ENCODE measurements around the gene TRUB2. TPM values are rescaled to one million over a fixed set of nuclear protein-coding genes. Genes with fewer than 3 reads are reported as not detected.

TRUB2 gene
- total RNA-seq, 1 donor from 2014 or later: 10.2 TPM

DNA sequence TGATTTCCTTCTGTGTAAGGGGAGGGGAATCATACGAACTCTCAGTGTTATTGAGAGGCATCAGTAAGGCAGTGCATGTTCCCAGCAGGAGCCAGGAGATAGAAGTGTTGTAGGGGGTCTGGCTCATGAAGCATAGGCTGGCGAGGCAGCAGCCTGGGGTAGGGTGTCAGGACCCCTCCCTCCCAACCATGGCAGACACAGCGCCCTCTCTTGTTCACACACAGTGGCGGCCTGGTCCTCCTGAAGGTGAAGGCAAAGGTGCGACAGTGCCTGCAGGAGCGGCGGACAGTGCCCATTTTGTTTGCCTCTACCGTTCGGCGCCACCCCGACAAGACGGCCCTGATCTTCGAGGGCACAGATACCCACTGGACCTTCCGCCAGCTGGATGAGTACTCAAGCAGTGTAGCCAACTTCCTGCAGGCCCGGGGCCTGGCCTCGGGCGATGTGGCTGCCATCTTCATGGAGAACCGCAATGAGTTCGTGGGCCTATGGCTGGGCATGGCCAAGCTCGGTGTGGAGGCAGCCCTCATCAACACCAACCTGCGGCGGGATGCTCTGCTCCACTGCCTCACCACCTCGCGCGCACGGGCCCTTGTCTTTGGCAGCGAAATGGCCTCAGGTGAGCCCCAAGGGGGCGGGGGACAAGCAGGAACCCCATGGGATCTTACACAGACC, 22.8 kb upstream of the TRUB2 start:
- intact Hi-C loops (cut with DNase I): no loop called here
- H3K36me3 ChIP-seq: peaks cover 70 to 72% of the 10 kb centered on the region in 2 donors

DNA sequence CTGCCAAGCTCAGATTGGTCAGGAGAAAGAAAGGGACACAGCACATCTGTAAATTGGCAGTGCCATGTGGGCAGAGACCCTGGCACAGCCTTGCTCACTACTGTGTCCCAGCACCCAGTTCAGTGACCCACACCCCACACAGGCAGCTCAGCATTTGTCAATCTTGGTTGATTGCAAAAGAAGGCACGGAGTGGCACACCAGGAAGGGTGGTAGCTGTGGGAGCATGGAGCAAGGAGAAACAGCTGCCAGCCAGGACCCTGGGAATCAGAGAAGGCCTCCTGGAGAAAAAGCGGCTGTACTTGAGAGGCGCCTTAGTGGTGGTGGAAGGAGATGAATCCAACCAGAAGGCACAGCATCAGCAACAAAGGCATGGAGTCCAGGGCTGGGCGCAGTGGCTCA, 21.6 kb upstream of the TRUB2 start:
- intact Hi-C loops (cut with DNase I): no loop called here

More for the DNA sequence above, 22.8 kb upstream of the TRUB2 start:
- H3K9me3 ChIP-seq: no peaks in the 10 kb centered on the region
- no peaks in the 10 kb centered on the region for H3K27me3 ChIP-seq
- H3K27ac ChIP-seq: no peak overlapping the region
- DNase-seq (ENCODE audit: low spot score in 2 of 2): no peak
- TF ChIP-seq, protein P1, sequence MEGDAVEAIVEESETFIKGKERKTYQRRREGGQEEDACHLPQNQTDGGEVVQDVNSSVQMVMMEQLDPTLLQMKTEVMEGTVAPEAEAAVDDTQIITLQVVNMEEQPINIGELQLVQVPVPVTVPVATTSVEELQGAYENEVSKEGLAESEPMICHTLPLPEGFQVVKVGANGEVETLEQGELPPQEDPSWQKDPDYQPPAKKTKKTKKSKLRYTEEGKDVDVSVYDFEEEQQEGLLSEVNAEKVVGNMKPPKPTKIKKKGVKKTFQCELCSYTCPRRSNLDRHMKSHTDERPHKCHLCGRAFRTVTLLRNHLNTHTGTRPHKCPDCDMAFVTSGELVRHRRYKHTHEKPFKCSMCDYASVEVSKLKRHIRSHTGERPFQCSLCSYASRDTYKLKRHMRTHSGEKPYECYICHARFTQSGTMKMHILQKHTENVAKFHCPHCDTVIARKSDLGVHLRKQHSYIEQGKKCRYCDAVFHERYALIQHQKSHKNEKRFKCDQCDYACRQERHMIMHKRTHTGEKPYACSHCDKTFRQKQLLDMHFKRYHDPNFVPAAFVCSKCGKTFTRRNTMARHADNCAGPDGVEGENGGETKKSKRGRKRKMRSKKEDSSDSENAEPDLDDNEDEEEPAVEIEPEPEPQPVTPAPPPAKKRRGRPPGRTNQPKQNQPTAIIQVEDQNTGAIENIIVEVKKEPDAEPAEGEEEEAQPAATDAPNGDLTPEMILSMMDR (IDR thresholded peaks at IDR 0.05): no peak
- H3K4me3 ChIP-seq: no peak overlapping the region
- peaks cover 0 to 3% of the 10 kb centered on the region in 2 donors for H3K4me1 ChIP-seq

DNA sequence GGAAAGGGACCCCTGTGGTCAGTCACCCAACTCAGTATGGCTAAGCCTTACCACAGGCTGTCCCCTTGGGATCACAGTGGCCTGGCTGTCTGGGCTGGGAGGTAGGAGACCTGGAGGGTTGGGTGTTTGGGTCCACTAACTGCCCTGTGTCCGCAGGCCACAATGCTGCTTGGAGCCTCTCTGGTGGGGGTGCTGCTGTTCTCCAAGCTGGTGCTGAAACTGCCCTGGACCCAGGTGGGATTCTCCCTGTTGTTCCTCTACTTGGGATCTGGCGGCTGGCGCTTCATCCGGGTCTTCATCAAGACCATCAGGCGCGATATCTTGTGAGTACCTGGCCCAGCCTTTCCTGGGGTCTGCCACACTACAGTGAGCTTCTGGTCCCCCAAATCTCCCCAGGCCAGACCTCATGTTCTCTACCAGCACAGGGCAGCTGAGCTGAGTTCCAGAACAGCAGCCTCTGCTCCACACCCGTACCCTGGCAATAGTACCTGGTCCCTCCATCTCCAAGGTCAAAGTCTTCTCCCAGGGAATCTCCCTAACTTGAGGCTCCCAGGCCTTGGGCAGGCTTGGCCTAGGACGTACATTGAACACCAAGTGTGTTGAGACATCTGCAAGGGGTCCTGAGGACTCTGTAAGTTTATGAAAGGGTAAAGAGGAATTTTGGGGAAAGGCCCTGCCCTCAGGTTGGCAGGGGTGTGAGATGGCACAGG, 20.9 kb upstream of the TRUB2 start:
- Histone ChIP-seq H3K36me3 (peaks cover 50 to 55% of the 10 kb centered on the region in 2 donors), H3K4me1 (peaks cover 0 to 6% of the 10 kb centered on the region in 2 donors), H3K9me3 (no peaks in the 10 kb centered on the region), H3K27me3 (no peaks in the 10 kb centered on the region), H3K27ac (no peak overlapping the region), H3K4me3 (no peak overlapping the region)
- intact Hi-C loops (cut with DNase I): no loop called here
- no peak for DNase-seq (ENCODE audit: low spot score in 2 of 2)
- TF ChIP-seq, protein P1 (IDR thresholded peaks at IDR 0.05): no peak

More for the DNA sequence above, 21.6 kb upstream of the TRUB2 start:
- Histone ChIP-seq H3K36me3 (peaks cover 58 to 62% of the 10 kb centered on the region in 2 donors), H3K27ac (no peak overlapping the region), H3K4me3 (no peak overlapping the region), H3K9me3 (no peaks in the 10 kb centered on the region), H3K27me3 (no peaks in the 10 kb centered on the region), H3K4me1 (peaks cover 0 to 6% of the 10 kb centered on the region in 2 donors)
- no peak for DNase-seq (ENCODE audit: low spot score in 2 of 2)
- TF ChIP-seq, protein P1 (IDR thresholded peaks at IDR 0.05): no peak

DNA sequence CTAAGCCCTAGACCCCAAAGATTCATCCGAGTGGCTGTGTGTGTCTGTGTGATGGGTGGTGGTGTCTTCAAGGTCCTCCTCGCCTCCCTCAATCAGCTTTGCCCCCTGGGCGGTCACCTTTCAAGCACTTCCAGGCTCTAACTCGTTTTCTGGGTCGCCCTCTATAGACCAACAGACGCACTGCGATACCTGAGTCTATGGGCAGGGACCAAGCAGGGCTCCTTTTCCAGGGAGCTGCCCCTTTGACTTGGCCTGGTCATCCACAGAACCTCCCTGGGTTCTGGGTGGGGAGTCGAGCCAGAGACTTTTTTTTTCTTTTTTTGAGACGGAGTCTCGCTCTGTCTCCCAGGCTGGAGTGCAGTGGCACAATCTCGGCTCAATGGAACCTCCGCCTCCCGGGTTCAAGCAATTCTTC, 19.2 kb upstream of the TRUB2 start:
- Histone ChIP-seq H3K9me3 (no peaks in the 10 kb centered on the region), H3K4me1 (peaks cover 0 to 6% of the 10 kb centered on the region in 2 donors), H3K4me3 (peak overlapping the region; percentile 83), H3K27ac (no peak overlapping the region), H3K36me3 (peaks cover 35 to 40% of the 10 kb centered on the region in 2 donors), H3K27me3 (no peaks in the 10 kb centered on the region)
- peak in 1 of 2 donors; percentile 82 for DNase-seq (ENCODE audit: low spot score in 2 of 2)
- TF ChIP-seq, protein P1 (IDR thresholded peaks at IDR 0.05): peak; percentile 42 to 70 (median 62)
- intact Hi-C loops (cut with DNase I): no loop called here

DNA sequence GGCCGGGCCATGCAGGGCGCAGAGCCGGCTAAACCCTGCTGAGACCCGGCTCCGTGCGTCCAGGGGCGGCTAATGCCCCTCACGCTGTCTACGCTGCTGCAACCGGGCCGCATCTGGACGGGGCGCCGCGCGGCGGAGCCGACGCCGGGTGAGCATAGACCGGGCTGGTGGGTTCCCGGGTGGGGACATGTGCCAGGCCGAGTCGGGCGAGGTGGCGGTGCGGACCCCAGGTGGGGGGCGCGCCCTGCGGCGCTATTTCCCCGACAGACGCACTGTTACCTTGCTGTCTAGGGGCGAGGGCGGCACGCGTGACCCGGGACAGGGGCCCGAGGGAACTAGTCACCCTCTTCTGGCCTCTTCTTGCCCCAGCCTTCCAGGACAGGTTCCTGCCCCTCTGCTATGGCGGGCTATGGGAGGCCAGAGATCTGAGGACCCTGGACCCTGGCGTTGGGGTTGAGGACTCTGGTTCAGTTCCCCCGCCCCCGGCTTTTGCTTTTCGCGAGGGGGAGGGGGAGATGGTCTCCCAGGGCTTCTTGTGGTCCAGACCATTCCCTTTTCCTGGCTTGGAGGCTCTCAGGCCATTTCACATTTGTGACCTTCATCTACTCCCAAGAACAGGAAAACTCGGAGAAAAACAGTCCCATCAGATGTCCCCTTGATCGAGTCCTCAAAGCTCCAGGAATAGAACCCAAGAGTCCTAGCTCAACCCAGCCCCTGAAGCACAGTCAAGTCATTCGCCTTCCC, 18.6 kb upstream of the TRUB2 start:
- no peak for DNase-seq (ENCODE audit: low spot score in 2 of 2)
- intact Hi-C loops (cut with DNase I): loop anchor here (1.0 kb wide), 2 partner anchors 19 to 46 kb away; partner anchors contain the start of genes COQ4 and TRUB2
- Histone ChIP-seq H3K36me3 (peaks cover 30 to 34% of the 10 kb centered on the region in 2 donors), H3K9me3 (no peaks in the 10 kb centered on the region), H3K4me1 (peaks cover 0 to 6% of the 10 kb centered on the region in 2 donors), H3K4me3 (peak overlapping the region; percentile 83), H3K27ac (peak overlapping the region; percentile 56 to 74), H3K27me3 (no peaks in the 10 kb centered on the region)
- TF ChIP-seq, protein P1 (IDR thresholded peaks at IDR 0.05): no peak

All from ascending aorta (tissue), 2 donors.